ENCODE measurements around the gene TAF12.

Gene TAF12

DNA sequence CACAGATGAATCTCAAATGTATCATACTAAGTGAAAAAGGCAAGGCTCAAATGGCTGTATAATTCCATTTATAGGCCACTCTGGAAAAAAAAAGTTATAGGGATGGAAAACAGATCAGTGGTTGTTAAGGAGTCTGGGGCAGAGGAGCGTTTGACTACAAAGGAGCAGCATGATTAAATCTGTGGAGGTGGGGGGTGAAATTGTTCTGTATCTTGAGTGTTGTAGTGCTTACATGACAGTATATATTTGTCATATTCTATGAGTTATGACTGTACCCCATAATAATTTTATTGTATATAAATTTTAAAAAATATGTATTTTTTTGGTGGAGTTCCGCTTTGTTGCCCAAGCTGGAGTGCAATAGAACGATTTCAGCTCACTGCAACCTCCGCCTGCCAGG lies 10.3 kb downstream of the TAF12 start:
- TF ChIP-seq, protein P1, sequence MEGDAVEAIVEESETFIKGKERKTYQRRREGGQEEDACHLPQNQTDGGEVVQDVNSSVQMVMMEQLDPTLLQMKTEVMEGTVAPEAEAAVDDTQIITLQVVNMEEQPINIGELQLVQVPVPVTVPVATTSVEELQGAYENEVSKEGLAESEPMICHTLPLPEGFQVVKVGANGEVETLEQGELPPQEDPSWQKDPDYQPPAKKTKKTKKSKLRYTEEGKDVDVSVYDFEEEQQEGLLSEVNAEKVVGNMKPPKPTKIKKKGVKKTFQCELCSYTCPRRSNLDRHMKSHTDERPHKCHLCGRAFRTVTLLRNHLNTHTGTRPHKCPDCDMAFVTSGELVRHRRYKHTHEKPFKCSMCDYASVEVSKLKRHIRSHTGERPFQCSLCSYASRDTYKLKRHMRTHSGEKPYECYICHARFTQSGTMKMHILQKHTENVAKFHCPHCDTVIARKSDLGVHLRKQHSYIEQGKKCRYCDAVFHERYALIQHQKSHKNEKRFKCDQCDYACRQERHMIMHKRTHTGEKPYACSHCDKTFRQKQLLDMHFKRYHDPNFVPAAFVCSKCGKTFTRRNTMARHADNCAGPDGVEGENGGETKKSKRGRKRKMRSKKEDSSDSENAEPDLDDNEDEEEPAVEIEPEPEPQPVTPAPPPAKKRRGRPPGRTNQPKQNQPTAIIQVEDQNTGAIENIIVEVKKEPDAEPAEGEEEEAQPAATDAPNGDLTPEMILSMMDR (IDR thresholded peaks at IDR 0.05): no peak
- no peak overlapping the region for H3K4me3 ChIP-seq
- H3K27ac ChIP-seq: no peak overlapping the region
- DNase-seq (ENCODE audit: low spot score): no peak

DNA sequence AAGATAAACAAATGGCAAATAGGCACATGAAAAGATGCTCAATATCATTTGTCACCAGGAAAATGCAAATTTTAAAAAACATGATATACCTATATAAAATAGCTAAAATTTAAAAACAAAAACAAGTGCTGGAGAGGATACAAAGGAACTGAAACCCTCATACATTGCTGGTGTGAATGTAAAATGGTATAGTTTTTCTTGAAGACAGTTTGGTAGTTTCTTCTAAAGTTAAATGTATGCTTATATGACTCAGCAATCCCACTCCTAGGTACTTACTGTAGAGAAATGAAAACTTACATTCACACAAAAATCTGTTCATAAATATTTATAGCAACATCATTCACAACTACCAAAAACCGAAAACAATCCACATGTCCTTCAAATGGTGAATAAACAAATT lies 11.2 kb downstream of the TAF12 start:
- Histone ChIP-seq H3K4me3 (no peak overlapping the region), H3K27ac (no peak overlapping the region)
- DNase-seq (ENCODE audit: low spot score): no peak
- TF ChIP-seq, protein P1 (IDR thresholded peaks at IDR 0.05): no peak

DNA sequence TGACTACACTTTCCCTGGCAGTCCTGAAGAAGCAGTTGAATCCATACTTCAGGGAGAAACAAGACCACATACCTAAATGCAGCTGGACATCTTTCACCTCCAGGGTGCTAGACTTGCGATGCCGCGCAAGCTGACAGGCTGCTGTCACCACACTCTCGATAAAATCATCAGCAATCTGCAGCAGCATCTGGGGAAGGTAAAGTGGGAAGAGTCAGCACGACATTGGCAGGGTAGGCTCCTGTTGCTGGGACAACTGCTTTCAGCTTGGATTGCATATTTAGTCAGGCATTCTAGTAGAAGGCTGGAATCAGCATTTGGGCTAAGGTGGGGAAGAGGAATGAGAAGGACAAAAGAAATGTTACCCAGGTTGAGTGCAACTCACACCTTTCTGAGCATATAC lies 29.7 kb downstream of the TAF12 start:
- Histone ChIP-seq H3K27ac (no peak overlapping the region), H3K4me3 (no peak overlapping the region)
- DNase-seq (ENCODE audit: low spot score): no peak
- TF ChIP-seq, protein P1 (IDR thresholded peaks at IDR 0.05): no peak

DNA sequence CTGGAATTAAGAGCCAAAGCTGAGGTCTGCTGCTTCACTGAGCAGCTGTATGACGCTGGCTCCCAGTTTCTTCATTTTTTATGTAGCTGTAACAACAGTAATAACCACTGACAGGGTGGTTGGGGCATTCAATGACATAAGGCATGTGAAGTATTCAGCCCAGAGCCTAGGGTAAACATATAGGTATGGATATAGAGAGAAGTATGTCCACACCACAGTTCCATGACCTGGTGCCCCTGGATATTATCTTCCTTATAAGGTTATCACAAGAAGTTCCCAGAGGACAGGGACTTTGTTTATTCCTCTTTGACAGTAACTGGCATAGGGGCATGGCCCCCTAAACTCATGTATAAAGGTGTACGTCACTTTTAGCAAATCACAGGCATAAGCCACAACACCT lies 36.1 kb downstream of the TAF12 start:
- no peak overlapping the region for H3K27ac ChIP-seq
- DNase-seq (ENCODE audit: low spot score): no peak
- H3K4me3 ChIP-seq: no peak overlapping the region
- TF ChIP-seq, protein P1 (IDR thresholded peaks at IDR 0.05): no peak

DNA sequence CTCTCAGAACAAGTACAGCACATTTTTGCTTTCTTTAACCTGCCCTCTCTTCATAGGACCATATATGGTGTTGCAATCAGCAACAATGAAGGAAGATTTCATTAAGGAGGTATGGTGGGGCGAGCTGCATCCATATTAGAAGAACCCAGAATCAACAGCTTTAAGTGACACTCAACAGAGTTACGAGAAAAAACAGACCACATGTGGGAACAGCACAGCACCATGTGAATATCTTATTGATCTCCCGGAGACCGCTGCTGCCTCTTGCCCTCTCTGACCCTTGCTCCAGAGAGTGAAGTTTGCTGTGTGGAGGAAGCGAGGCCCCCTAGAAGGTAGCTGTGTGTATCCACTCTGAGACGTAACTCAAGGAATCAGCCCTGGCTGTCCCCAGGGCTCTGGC lies 37.9 kb downstream of the TAF12 start:
- H3K27ac ChIP-seq: no peak overlapping the region
- DNase-seq (ENCODE audit: low spot score): no peak
- TF ChIP-seq, protein P1 (IDR thresholded peaks at IDR 0.05): no peak
- no peak overlapping the region for H3K4me3 ChIP-seq

DNA sequence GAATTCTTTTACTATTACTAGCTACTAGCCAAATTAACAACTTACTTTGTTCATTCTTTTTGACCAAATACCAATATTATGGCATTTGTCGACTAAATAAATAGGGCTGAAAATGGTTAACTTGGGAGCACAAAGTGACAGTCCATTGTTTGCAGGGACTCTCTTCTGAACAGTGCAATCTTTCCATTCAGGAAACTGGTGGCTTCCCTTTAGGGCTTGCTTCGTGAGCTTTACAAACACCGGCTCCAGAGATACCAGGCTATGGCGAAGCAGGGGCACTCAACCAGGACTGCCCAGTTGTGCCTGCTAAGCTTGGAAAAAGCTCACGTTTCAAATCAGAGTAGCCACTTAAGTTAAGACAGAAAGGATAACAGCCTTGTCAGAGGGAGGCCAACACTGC lies 38.5 kb downstream of the TAF12 start:
- TF ChIP-seq, protein P1 (IDR thresholded peaks at IDR 0.05): no peak
- Histone ChIP-seq H3K4me3 (no peak overlapping the region), H3K27ac (no peak overlapping the region)
- no peak for DNase-seq (ENCODE audit: low spot score)

DNA sequence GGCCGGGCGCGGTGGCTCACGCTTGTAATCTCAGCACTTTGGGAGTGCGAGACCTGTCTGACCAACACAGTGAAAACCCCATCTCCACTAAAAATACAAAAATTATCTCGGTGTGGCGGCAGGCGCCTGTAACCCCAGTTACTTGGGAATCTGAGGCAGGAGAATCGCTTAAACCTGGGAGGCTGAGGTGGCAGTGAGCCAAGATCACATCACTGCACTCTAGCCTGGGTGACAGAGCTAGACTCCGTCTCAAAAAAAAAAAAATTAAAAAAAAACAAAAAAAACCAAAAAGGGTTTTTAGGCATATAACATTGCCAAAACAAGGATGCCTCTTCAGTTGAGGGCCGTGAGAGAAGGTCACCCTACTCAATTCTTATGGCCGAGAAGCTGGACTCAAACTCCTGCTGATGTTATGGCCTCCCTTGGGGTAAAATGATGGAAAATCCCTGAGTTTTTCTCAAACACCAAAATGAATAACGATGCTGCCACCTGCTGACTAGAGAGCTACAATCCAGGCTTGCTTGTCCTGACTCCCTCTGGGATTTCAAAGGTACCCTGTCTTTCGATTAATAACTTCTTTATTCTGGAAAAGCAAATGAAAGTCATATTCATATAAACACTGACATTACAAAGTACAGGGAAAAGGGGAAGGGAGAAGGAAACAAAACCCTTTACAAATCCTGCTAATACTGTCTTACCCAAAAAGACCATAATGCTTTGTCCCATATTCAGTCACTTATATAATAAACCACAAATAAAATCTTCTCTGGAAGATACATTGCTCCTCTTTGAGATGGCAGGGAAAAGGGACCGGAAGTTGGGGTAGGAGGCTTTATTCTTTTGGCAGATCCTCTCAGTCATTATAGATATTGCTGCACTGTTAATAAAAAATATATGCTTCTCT lies 40.1 kb downstream of the TAF12 start:
- TF ChIP-seq, protein P1 (IDR thresholded peaks at IDR 0.05): peak; percentile 28
- peak overlapping the region; percentile 34 to 60 for H3K27ac ChIP-seq

More for the DNA sequence above, 40.1 kb downstream of the TAF12 start:
- no peak overlapping the region for H3K4me3 ChIP-seq
- DNase-seq (ENCODE audit: low spot score): no peak

All from coronary artery (tissue), 2 donors.